HG03342 (cell line): ENCODE data around the gene PRTN3.
"Not testable (repeated sequence)": the region's sequence is repeated elsewhere in the genome, so short reads cannot be mapped to it uniquely, and the experiment has no call there.

ENCODE experiments used
- ATAC-seq: cut with Tn5 transposase; IDR thresholded peaks from one replicate; pipeline ENCODE4 v1.9.1; 2021; ENCODE audit warnings: mild to moderate bottlenecking, moderate library complexity; ENCODE audit not compliant: unreplicated experiment

PRTN3 gene

DNA sequence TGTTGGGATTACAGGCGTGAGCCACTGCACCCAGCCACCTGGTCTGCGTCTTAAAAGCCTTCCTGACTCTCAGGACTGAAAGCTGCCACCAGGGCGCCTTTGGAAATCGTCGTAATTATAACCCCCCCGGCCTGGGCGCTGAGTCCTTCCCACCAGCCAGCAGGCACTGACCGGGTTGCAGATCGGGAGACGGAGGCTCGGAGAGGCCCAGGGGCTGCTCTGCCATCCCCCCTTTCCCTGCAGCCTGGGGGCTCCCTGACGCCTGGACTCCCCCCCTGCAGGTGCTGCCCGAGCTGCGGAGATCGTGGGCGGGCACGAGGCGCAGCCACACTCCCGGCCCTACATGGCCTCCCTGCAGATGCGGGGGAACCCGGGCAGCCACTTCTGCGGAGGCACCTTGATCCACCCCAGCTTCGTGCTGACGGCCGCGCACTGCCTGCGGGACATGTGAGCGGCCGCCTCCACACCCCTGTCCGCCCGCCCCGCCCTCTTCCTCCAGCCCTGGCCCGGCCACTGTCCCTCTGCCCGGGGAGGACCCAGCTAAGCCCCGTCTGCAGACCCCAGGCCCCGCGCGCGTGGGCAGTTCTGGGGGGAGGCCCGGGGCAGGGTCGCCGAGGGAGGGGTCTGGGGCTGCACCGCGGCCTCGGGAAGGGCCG lies 2.5 kb downstream of the PRTN3 start:
- no peak for ATAC-seq

DNA sequence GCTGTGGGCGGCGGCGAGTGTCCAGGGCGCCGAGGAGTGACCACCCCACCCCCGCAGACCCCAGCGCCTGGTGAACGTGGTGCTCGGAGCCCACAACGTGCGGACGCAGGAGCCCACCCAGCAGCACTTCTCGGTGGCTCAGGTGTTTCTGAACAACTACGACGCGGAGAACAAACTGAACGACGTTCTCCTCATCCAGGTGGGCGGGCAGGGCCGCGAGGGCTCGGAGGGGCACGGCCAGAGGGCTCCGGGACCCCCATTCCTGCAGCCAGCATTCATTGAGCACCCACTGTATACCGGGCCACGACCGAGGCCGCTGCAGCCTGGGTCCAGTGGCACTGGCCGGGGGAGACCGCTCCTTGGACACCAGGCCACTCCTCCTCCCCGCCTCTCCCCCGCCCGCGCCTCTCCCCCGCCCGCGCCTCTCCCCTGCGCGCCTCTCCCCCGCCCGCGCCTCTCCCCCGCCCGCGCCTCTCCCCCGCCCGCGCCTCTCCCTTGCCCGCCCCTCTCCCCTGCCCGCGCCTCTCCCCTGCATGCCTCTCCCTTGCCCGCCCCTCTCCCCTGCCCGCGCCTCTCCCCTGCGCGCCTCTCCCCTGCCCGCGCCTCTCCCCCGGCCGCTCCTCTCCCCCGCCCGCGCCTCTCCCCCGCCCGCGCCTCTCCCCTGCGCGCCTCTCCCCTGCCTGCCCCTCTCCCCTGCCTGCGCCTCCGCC lies 3.2 kb downstream of the PRTN3 start:
- no peak for ATAC-seq

DNA sequence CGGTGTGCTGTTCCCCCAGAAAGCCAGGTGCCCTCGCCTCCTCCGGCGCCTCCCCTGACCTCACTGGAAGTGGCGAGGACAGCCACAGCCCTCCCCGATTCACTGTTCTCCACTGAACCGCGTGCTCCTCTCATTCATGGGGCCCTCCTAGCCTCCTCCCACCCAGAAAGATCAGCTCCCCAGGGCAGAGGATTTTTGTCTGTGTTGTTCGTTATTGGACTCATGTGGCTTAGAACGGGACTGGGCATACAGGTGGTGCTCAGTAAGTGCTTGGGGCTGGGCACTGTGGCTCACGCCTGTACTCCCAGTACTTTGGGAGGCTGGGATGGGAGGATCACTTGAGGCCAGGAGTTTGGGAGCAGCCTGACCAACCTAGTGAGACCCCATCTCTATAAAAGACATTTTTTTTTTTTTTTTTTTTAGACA lies 3.8 kb downstream of the PRTN3 start:
- ATAC-seq = no peak

DNA sequence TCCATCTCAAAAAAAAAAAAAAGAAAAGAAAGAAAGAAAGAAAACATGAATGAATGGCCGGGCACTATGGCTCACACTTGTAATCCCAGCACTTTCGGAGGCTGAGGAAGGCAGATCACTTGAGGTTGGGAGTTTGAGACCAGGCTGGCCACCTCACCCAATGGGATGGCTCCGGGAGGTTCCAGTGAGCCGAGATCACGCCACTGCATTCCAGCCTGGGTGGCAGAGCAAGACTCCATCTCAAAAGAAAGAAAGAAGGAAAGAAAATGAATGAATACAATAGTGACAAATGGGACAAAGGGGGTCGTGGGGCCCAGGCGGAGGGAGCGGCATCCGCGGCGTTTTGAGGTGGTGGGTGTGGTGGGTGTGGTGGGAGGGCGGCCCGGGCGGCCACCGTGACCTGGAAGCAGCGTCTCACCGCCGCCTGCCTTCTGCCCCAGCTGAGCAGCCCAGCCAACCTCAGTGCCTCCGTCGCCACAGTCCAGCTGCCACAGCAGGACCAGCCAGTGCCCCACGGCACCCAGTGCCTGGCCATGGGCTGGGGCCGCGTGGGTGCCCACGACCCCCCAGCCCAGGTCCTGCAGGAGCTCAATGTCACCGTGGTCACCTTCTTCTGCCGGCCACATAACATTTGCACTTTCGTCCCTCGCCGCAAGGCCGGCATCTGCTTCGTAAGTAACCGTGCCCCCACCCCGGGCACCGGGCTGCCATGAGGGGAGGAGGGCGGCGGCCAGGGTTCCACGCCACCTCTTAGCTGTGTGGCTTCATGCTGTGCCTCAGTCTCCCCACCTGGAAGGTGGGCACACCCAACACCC lies 5.1 kb downstream of the PRTN3 start:
- no peak for ATAC-seq

DNA sequence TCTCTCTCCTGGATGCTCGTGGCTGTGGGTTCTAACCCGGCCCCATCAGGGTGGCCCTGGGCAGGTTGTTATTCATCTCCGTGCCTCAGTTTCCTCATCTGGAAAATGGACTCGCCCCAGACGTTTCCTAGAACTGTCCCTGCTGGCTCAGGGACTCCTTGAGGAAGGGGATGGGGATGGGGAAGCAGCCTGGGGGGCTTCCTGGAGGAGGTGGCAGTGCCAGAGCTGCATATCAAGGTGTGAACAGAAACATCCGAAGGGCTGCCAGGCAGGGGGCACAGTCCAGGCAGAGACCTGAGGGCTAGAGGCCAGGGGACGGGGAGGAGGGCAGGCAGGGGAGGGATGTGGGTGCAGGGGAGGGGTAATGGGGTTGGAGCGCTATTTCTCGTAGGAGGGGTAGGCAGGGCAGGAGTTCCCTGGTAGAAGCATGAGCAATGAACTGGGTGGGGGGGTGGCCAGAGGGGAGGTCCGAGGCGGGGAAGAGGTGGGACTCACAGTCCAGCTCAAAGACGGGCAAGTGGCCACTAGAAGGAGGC lies 7.7 kb downstream of the PRTN3 start:
- ATAC-seq = no peak

DNA sequence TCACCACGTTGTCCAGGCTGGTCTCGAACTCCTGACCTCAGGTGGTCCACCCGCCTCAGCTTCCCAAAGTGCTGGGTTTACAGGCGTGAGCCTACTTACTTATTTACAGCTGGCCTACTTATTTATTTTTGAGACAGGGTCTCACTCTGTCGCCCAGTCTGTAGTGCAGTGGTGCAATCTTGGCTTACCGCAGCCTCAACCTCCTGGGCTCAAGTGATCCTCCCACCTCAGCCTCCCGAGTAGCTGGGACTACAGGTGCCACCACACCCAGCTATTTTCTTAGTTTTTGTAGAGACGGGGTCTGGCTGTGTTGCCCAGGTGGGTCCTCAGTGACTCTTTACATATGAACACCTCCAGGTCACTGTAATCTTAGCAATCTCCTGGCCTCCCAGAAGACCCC lies 8.4 kb downstream of the PRTN3 start:
- not testable (repeated sequence) for ATAC-seq

DNA sequence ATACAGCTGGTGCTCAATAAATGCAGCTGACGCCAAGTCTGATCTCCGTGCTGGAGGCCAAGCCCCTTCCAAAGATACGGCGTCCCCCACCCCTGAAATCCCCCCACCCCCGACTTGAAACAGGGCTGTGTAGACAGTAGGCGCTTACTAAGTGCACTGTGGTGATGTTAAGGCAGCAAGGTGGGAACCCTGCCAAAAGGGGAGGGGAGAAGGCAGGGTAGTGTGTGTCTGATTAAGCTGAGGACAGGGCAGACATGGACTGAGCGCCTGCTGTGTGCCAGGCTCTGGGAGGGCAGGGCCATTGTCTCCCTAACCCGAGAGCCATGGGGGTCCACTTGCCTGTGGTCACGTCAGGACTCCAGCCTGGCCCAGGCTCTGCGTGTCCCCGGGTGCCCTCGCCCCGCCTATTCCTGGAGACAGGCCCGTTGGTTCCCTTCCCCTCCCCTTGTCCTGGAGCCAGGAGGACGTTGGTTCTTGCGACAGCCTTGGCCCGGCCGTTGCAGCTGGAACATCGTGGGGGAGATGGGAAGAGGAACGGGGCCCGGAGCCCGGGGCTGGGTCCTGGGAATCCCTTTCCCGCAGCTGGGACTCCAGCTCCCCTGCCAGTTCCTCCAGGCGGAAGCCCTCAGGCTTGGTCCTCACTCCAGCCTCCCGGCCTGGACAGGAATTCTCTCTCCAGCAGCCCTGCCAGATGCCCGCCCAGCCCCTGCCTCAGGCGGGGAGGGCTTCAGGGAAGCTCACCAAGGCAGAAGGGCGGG lies 9.6 kb downstream of the PRTN3 start:
- no peak for ATAC-seq

DNA sequence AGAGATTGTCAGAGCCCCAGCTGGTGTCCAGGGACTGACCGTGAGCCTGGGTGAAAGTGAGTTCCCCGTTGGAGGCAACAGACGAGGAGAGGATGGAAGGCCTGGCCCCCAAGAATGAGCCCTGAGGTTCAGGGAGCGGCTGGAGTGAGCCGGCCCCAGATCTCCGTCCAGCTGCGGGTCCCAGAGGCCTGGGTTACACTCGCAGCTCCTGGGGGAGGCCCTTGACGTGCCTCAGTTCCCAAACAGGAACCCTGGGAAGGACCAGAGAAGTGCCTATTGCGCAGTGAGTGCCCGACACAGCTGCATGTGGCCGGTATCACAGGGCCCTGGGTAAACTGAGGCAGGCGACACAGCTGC lies 10.2 kb downstream of the PRTN3 start:
- no peak for ATAC-seq

DNA sequence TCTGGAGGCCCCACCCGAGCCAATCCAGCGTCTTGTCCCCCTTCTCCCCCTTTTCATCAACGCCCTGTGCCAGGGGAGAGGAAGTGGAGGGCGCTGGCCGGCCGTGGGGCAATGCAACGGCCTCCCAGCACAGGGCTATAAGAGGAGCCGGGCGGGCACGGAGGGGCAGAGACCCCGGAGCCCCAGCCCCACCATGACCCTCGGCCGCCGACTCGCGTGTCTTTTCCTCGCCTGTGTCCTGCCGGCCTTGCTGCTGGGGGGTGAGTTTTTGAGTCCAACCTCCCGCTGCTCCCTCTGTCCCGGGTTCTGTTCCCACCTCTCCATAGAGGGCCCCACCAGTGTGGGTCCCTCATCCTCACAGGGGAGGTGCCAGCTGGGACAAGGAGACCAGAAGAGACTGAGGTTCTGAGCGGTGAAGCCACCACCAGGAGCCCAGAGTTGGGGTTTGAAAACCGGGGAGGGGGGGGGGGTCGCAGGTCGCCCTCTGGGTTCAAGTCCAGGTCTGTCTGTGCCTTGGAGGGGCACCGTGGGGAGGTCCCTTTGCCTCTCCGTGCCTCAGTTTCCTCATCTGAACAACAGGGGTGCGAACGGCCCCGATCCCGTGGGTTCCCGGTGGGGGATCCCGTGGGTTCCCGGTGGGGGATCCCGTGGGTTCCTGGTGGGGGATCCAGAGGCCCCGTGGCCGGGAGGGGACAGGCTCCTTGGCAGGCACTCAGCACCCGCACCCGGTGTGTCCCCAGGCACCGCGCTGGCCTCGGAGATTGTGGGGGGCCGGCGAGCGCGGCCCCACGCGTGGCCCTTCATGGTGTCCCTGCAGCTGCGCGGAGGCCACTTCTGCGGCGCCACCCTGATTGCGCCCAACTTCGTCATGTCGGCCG lies 11.6 kb downstream of the PRTN3 start, which contains the start of gene ELANE:
Gene ELANE (plus strand): TSS at position 168 of the 878 bp plus-strand sequence. CDS start 26 bp downstream, at position 194.
- no peak for ATAC-seq

DNA sequence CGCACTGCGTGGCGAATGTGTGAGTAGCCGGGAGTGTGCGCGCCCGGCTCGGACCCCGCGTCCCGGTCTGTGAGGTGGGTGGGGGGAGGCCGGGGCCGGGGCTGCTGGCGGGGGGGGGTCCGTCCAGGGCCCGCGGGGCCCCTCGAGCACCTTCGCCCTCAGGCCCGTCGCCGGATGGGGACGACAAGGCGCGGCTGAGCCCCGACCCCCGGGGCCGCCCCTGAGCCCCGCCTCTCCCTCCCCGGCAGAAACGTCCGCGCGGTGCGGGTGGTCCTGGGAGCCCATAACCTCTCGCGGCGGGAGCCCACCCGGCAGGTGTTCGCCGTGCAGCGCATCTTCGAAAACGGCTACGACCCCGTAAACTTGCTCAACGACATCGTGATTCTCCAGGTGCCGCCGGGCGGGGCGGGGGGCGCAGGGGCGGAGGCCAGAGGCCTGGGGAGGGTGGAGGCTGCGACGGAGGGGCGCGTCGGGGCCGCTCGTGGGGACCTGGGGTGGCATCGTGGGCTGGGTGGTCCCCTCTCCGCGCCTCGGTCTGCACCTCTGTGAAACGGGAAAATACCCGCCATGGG lies 12.3 kb downstream of the PRTN3 start:
- ATAC-seq = no peak

DNA sequence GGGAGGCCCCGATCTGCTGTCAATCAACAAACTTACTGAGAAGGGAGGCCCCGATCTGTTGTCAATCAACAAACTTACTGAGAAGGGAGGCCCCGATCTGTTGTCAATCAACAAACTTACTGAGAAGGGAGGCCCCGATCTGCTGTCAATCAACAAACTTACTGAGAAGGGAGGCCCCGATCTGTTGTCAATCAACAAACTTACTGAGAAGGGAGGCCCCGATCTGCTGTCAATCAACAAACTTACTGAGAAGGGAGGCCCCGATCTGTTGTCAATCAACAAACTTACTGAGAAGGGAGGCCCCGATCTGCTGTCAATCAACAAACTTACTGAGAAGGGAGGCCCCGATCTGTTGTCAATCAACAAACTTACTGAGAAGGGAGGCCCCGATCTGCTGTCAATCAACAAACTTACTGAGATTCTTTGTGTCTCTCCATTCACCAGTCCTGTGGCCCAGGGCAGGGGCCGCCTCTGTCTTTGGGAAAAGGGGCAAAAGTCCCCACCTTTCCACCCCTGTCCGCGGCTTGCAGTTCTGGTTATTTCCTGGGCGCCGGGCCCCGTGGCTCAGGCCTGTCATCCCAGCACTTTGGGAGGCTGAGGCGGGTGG lies 12.9 kb downstream of the PRTN3 start:
- ATAC-seq = not testable (repeated sequence)

DNA sequence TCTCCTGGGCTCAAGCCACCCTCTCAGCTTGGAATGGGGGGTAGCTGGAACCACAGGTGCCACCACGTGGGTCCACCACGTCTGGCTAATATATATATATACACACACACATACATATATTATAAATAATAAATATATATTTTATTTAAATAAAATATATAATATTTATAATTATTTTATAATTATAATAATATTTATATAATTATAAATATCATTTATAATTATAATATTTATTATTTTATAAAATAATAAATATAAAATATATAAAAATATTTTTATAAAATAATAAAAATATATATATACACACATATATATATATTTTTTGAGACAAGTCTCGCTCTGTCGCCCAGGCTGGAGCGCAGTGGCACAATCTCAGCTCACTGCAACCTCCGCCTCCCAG lies 13.8 kb downstream of the PRTN3 start:
- ATAC-seq = no peak

DNA sequence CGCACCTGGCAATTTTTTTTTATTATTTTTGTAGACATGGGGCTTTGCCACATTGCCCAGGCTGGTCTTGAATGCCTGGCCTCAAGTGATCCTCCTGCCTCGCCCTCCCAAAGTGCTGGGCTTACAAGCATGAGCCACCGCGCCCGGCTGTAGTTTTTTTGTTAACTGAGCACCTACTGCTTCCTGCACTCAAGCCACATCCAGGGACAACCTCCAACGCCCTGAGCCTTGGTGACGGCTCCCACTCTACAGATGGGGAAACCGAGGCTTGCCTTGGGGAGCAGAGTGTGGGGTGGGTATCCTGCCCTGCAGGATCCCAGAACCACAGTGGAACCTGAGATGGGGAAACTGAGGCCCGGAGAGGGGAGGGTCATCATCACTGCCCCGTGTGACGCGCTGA lies 14.3 kb downstream of the PRTN3 start:
- no peak for ATAC-seq

DNA sequence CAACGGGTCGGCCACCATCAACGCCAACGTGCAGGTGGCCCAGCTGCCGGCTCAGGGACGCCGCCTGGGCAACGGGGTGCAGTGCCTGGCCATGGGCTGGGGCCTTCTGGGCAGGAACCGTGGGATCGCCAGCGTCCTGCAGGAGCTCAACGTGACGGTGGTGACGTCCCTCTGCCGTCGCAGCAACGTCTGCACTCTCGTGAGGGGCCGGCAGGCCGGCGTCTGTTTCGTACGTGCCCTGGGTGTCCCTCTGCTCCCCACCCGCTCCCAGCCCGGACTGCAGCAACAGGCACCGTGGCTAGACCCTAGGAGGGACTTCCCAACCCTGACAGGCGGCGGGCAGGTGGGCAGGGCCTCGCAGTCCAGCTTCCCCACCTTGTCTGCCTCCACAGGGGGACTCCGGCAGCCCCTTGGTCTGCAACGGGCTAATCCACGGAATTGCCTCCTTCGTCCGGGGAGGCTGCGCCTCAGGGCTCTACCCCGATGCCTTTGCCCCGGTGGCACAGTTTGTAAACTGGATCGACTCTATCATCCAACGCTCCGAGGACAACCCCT lies 14.8 kb downstream of the PRTN3 start:
- ATAC-seq = no peak

DNA sequence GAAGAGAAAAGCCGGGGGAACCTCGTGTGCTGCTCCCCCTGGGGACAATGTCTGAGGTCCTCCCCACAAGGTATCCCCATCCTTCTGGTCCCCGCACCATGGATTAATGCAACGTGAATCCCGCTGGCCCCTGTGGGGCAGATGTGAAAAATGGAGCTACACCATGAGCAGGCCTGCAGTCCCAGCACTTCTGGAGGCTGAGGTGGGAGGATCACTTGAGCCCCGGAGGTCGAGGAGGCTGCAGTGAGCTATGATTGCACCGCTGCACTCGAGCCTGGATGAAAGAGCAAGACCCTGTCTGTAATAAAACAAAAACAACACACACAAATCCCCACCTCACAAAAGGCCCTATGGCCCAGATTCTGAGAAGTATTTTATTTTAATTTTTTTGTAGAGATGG lies 17.5 kb downstream of the PRTN3 start:
- no peak for ATAC-seq

DNA sequence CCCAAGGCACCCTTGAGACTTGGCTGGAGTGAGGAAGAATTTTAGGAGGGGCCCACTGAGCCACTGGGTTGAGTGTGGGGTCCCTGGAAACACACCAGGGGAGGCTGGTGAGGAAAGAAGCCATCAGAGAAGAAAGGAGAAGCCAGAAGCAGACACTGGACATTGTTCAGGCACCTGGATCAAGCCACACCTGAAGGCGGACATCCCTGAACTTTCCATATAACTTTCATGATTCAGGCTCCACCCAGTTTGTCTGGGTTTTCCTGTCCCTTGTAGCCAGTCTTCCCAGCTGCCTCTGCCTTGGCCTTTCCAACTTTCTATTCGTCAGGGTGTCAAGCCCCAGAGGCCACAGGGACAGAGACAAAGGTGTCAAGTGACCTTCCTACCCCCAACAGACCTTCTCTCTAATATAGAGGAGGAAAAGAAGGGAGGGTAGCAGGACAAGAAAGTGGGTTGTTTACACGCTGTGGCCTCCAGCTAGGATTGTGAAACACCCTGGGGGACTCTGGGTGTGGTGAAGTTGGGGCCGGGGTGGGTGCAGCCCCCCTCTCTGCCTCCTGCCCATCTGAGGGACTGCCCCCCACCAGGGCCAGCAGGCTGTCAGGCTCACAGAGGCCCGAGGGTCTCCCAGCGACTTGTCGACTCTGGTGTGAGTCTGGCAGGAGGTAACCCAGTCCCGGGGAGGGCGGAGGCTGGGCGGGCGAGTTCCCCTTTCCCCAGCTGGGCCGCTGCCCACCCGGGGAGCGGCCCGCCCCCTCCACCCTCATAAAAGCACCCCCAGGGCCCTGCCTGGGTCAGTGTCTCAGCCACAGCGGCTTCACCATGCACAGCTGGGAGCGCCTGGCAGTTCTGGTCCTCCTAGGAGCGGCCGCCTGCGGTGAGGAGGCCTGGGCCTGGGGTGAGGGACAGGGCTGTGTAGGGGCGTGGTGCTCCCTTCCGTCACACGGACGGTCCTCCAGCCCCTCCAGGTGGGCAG lies 18.4 kb downstream of the PRTN3 start, which contains the start of gene CFD:
Gene CFD (plus strand): TSS at position 797 of the 976 bp plus-strand sequence. CDS start 26 bp downstream, at position 823.
- ATAC-seq = no peak

DNA sequence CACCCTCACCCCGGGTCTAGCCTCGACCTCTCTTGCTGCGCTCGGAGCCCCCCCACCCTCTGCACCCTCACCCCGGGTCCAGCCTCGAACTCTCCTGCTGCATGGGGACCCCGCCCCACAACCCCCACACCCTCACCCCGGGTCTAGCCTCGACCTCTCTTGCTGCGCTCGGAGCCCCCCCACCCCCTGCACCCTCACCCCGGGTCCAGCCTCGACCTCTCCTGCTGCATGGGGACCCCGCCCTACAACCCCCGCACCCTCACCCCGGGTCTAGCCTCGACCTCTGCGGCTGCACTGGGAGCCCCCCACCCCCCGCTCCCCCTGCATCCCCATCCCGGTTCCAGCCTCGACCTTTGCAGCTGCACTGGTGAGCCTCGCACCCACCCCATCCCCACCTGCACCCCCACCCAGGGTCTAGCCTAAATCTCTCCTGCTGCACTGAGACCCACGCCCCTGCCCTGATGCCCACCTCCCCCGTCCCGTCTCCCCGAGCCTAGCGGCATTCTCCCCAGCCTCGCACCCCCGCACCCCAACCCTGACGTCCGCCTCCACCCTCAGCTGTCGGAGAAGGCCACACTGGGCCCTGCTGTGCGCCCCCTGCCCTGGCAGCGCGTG lies 20.4 kb downstream of the PRTN3 start:
- ATAC-seq = no peak
